Smooth muscle cell (in vitro differentiated cells): ENCODE data around the gene FBLN5. TPM values are rescaled to one million over a fixed set of nuclear protein-coding genes. Genes with fewer than 3 reads are reported as not detected.
A peak's percentile ranks its signal among the peaks of the same experiment; 100 is the strongest.

Experiments used
- DNase-seq: peaks from one replicate; lab custom pipeline; 2025; ENCODE audit not compliant: unreplicated experiment; lab: John Stamatoyannopoulos, UW
- H2AFZ ChIP-seq: fragments of 200-600 bp; sonication (generic); 2 replicates; pipeline ENCODE4 v1.6.0; 2016; ENCODE audit warnings: antibody characterized with exemption, low read depth, mild to moderate bottlenecking
- H3F3A ChIP-seq: fragments of 200-600 bp; sonication (generic); 2 replicates; pipeline ENCODE4 v1.6.0; 2017; ENCODE audit warnings: antibody characterized with exemption, low read depth
- H3K27ac ChIP-seq: fragments of 200-600 bp; sonication (generic); 2 replicates; pipeline ENCODE4 v1.5.1; 2016; ENCODE audit warnings: low read depth, mild to moderate bottlenecking
- H3K27me3 ChIP-seq: fragments of 200-600 bp; sonication (generic); 2 replicates; pipeline ENCODE4 v1.6.1; 2016; ENCODE audit warnings: low read depth, mild to moderate bottlenecking
- H3K36me3 ChIP-seq: fragments of 200-600 bp; sonication (generic); 2 replicates; pipeline ENCODE4 v1.5.1; 2016; ENCODE audit warnings: low read depth
- H3K4me1 ChIP-seq: fragments of 200-600 bp; sonication (generic); 2 replicates; pipeline ENCODE4 v1.5.1; 2016; ENCODE audit warnings: low read depth
- H3K4me2 ChIP-seq: fragments of 200-600 bp; sonication (generic); 2 replicates; pipeline ENCODE4 v1.6.0; 2016; ENCODE audit warnings: mild to moderate bottlenecking
- H3K4me3 ChIP-seq: fragments of 200-600 bp; sonication (generic); 2 replicates; pipeline ENCODE4 v1.5.1; 2016; ENCODE audit warnings: mild to moderate bottlenecking
- H3K79me2 ChIP-seq: fragments of 200-600 bp; sonication (generic); 2 replicates; pipeline ENCODE4 v1.6.0; 2016; ENCODE audit warnings: low read depth, mild to moderate bottlenecking
- H3K9ac ChIP-seq: fragments of 200-600 bp; sonication (generic); 2 replicates; pipeline ENCODE4 v1.6.0; 2016; ENCODE audit warnings: low read depth
- H3K9me3 ChIP-seq: fragments of 200-600 bp; sonication (generic); replicated peaks from 2 replicates; pipeline ENCODE4 v1.5.1; 2016; ENCODE audit warnings: low read depth
- H4K20me1 ChIP-seq: fragments of 200-600 bp; sonication (generic); 2 replicates; pipeline ENCODE4 v1.6.0; 2016; ENCODE audit warnings: low read depth
- CTCF ChIP-seq: fragments of 200-600 bp; sonication (generic); IDR thresholded peaks from 2 replicates; pipeline ENCODE4 v1.5.1; 2017; ENCODE audit warnings: borderline replicate concordance, mild to moderate bottlenecking, antibody characterized with exemption; ENCODE audit not compliant: insufficient read depth, poor library complexity, severe bottlenecking
- WGBS: methylation state at CpG from one replicate; pipeline ENCODE4 v1.1.7; 2016; ENCODE audit warnings: low lambda C conversion rate; 5-methylcytosine and 5-hydroxymethylcytosine counted together
- polyA plus RNA-seq: library from polyadenylated mRNA; unstranded; fragments of >200 nt; fragmentation: Nextera tagmentation; extraction: Ambion mirVana; gene quantifications from 2 replicates; pipeline ENCODE4 v1.2.1, GENCODE V29; 2016
- total RNA-seq: library from RNA; depleted of rRNA; stranded (reverse); fragments of >200 nt; gene quantifications from 2 replicates; pipeline ENCODE4 v1.2.3, GENCODE V29; 2014

Gene FBLN5
- total and polyA plus RNA-seq, 2 experiments from 2014 or later: 109 to 154 TPM

- H2AFZ ChIP-seq: no peak overlapping the region
- no peak overlapping the region for H3K27ac ChIP-seq
- H3K4me2 ChIP-seq: no peak overlapping the region
- H3K4me1 ChIP-seq: no peaks in the 10 kb centered on the region
- no peak for DNase-seq
- H3K9ac ChIP-seq: no peak overlapping the region
- TF ChIP-seq CTCF: no peak
- no peaks in the 10 kb centered on the region for H3K9me3 ChIP-seq
- no peaks in the 10 kb centered on the region for H3K79me2 ChIP-seq
- 81% methylated on average over 5 of the region's 5 CpGs for WGBS
- H3K4me3 ChIP-seq: no peak overlapping the region
- H3K36me3 ChIP-seq: no peaks in the 10 kb centered on the region
- H3F3A ChIP-seq: no peaks in the 10 kb centered on the region
- H4K20me1 ChIP-seq: no peaks in the 10 kb centered on the region
- no peaks in the 10 kb centered on the region for H3K27me3 ChIP-seq
Measured at GRCh38 chr14:91918186-91918883, 29.2 kb downstream of the FBLN5 start.

- no peaks in the 10 kb centered on the region for H3K9me3 ChIP-seq
- no peaks in the 10 kb centered on the region for H3K36me3 ChIP-seq
- no peak overlapping the region for H3K4me2 ChIP-seq
- H3K27me3 ChIP-seq: no peaks in the 10 kb centered on the region
- no peak overlapping the region for H2AFZ ChIP-seq
- no peaks in the 10 kb centered on the region for H3F3A ChIP-seq
- no peak overlapping the region for H3K4me3 ChIP-seq
- no peaks in the 10 kb centered on the region for H3K79me2 ChIP-seq
- 68% methylated on average over 5 of the region's 5 CpGs for WGBS
- no peak overlapping the region for H3K27ac ChIP-seq
- no peak for DNase-seq
- H4K20me1 ChIP-seq: no peaks in the 10 kb centered on the region
- no peaks in the 10 kb centered on the region for H3K4me1 ChIP-seq
- no peak overlapping the region for H3K9ac ChIP-seq
- no peak for TF ChIP-seq CTCF
Measured at GRCh38 chr14:91912035-91912434, 35.5 kb downstream of the FBLN5 start.

GRCh38 chr14:91911474-91912032, 35.9 kb downstream of the FBLN5 start:
- H3F3A ChIP-seq: no peaks in the 10 kb centered on the region
- no peak overlapping the region for H3K9ac ChIP-seq
- no peak overlapping the region for H3K4me2 ChIP-seq
- H3K4me3 ChIP-seq: no peak overlapping the region
- no peaks in the 10 kb centered on the region for H3K36me3 ChIP-seq
- H3K4me1 ChIP-seq: no peaks in the 10 kb centered on the region
- no peak for DNase-seq
- H3K9me3 ChIP-seq: no peaks in the 10 kb centered on the region
- peak; percentile 36 for TF ChIP-seq CTCF
- no peak overlapping the region for H3K27ac ChIP-seq
- 40% methylated on average over 9 of the region's 9 CpGs for WGBS
- no peaks in the 10 kb centered on the region for H4K20me1 ChIP-seq
- H3K27me3 ChIP-seq: no peaks in the 10 kb centered on the region
- no peaks in the 10 kb centered on the region for H3K79me2 ChIP-seq
- H2AFZ ChIP-seq: no peak overlapping the region

GRCh38 chr14:91910196-91910595, 37.3 kb downstream of the FBLN5 start:
- no peak overlapping the region for H3K4me3 ChIP-seq
- no peaks in the 10 kb centered on the region for H3K36me3 ChIP-seq
- TF ChIP-seq CTCF: no peak
- H3K9me3 ChIP-seq: no peaks in the 10 kb centered on the region
- no peaks in the 10 kb centered on the region for H3K79me2 ChIP-seq
- H3K4me1 ChIP-seq: no peaks in the 10 kb centered on the region
- H3K4me2 ChIP-seq: no peak overlapping the region
- DNase-seq: no peak
- H2AFZ ChIP-seq: no peak overlapping the region
- no peaks in the 10 kb centered on the region for H3F3A ChIP-seq
- H4K20me1 ChIP-seq: no peaks in the 10 kb centered on the region
- WGBS: 94% methylated on average over 9 of the region's 9 CpGs
- no peak overlapping the region for H3K27ac ChIP-seq
- no peaks in the 10 kb centered on the region for H3K27me3 ChIP-seq
- H3K9ac ChIP-seq: no peak overlapping the region
